Astrocyte (in vitro differentiated cells and primary cell): ENCODE data around the gene ANKIB1.

Source experiments
- CTCF ChIP-seq: IDR thresholded peaks from 2 replicates; pipeline ENCODE4 v1.5.1; 2011; ENCODE audit warnings: low read depth, mild to moderate bottlenecking, inconsistent platforms, low read length, moderate library complexity; ENCODE audit not compliant: insufficient read depth
- EZH2 ChIP-seq: IDR thresholded peaks from 2 replicates; pipeline ENCODE4 v1.6.1; 2012; ENCODE audit warnings: mild to moderate bottlenecking, low read length, inconsistent platforms; ENCODE audit not compliant: insufficient read depth

GRCh38 chr7:92423710-92424131 lies 177.9 kb downstream of the ANKIB1 start:
- TF ChIP-seq CTCF, result no peak
- TF ChIP-seq EZH2, result no peak
